Activated T-helper 1 cell treated with Interleukin-2 at 50 U/mL for 16 hours (primary cell): ENCODE measurements around the gene HIBCH.
"Not testable (repeated sequence)": the region's sequence is repeated elsewhere in the genome, so short reads cannot be mapped to it uniquely, and the experiment has no call there.

Experiments used
- DNase-seq: peaks from one replicate; pipeline ENCODE4 v3.0.0-alpha.2; 2020; ENCODE audit warnings: low read depth

The HIBCH gene

DNA sequence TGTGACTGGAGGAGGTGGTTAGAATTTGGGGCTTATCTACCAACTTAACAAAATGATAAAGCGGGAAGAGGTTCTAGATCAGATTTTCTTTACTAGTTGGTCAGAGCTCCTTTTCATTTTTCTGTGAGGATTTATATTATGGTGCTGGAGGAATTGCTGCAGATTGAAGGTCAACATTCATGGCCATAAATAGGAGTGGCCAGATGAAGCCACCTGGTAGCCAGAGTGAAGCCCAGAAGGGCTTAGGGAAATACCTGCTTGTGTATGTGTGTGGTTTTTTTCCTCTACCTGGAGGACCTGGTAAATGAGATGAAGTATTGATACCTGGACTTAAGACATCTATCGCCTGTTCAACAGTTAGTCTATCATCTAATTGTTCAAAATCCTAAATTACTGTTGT is 134.2 kb downstream of the HIBCH start:
- no peak for DNase-seq

- DNase-seq, result no peak
Measured at GRCh38 chr2:190184460-190184859, 135.2 kb downstream of the HIBCH start.

DNA sequence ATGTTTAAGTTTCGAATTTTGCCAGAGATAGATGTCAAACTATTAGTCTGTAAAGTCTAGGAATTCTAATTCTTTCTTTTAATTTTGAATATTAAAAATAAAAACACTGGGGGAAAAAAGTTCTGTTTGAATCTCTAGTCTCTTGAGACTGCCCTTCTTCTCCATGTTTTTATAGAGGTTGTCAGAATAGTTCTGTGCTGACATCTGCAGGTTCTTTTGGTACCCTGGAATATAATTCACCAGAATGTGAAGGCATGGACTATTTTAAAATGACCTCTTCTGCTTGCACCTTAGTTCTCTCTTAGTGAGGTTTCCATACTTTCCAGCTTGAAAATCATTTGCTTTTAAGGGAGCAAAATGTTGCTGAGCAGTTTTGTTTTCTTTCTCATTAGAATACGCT is 136.1 kb downstream of the HIBCH start:
- no peak for DNase-seq

DNA sequence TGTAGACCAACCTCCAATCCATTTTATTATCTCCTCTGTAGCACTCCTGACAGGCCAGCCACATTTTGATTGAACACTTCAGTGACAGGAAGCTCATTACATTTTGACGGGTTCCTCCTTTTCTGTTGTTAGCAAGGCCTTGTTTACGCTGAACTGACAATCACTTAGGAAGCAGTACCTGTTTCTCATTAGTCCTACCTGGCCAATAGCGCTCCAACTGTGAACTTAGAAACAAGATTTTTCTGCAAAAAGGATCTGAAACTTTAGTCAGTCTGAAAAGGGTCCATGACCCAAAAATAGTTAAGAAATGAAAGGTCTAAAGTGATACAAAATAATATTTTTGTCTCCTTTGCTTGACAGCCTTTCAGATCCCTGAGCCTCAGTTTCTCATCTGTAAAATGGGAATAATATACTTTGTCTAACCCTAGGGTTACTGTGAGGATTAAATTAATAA is 137.5 kb downstream of the HIBCH start:
- DNase-seq, result no peak

DNA sequence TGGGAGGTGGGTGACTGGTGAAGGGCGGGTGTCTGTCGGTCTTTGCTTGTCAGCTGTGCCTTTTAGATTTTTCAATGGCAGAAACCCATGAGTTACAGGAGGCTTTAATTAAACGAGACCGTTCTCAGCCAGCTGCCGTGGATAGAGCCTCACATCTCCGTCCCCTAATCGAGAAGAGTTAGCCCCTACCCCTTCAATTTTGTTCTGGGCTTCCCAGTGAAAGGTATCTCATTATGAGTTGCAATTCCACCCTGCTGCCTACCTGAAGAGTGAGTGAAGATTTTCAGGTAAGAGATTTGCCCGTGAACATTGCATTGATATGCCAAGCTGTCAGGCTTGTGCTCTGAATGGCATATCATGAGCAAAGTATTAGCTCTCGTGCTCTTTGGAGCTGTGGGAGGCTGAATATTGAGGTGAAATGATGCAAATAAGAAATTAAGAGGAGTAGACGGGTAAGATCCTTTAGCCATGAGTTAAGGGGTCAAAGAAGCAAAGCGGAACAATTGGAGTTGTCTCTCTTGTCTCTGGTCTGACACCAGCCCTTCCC is 138.4 kb downstream of the HIBCH start:
- no peak for DNase-seq

DNA sequence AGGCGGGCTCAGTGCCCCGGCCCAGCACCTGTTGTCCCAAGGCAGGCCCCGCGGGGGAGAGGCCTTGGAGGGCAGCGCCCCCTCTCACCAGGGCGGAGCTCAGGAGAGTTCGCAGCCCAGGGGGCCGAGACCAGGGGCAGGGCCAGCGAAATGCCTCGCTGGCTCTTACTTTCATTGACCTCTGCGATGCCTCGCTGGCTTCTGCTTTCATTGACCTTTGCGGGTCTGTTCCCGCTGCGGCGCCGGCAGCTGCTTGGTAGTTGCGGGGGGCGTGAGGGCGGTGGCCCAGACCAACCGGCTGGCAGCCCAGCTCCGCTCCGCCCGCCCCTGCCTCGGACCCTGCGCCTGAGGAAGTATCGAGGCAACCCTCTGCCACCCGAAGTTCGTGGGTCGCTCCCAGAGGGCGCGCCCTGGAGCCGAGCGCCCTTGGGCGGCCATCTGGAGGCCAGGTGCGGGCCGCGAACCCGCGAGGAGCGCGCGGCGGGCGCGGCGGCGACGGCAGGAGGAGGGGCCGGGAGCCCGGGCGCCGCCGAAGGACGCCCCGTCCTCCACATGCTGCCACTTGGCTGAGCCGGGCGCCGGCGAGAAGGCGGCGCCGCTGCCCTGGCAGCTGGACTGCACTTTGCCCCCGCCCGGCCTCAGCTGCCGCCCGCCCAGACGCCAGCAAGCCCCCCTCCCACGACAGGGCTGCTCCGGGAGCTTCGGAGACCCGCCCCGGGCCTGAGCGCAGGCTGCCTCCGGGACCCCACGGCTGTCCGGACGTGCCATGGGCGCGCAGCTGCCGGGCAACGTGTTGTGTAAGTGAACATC is 139.1 kb downstream of the HIBCH start:
- no peak for DNase-seq

DNA sequence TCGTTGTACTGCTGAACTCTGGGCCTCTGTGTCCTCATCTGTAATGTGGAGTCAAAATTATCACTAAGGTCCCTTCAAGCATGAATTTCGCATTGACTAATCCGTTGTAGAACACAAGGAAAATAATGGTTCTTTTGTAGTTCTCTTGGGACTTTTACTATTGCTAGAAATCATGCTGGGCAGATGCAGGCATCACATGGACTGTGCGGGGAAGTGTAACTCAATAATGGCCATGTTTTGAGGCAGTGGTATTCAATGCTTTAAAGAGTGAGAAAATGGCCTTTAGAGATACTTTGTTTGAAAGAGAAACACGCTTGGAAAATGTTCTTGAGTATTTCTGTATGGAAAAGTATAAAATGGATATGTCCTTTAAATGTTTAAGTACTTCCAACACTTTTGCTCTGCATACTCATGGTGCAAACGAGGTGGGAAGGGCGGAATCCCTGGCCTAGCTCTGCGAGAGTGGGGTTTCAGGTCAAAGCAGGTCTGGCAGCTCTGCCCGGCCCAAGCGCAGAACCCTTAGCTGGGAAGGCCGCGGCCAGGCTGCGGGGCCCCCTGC is 139.8 kb downstream of the HIBCH start:
- no peak for DNase-seq

DNA sequence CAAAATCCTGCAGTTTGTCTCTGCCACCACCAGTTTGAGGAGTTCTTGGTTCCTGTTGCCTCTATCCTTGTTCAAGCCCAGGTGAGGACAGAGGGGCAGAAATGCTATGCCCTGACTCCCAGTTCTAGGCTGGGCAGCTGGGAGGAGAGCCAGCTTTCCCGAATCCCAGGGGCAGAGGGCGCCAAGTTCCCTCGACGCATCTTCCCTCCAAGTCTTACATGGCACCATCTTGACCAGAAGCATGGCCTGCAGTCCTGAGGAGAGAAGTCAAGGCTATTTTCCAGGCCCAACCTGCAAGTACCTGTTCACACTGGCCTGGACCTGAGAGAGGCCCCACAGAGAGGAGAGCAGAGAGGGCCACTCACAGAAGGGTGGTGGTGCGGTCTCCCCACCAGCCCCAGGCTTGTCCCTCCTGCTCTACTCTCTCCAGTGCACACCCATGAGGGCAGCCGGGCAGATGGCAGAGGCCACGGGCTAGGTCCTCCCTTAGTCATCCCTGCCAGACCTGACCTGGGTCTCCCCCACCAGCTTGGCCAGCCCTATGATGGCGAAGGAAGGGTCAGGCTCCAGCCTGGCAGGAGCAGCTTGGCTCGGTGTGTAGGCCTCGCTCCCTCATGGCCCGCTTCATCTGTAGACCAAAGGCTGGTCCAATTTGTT is 141.4 kb downstream of the HIBCH start:
- no peak for DNase-seq

GRCh38 chr2:190177249-190178040 is 142.2 kb downstream of the HIBCH start:
- no peak for DNase-seq

- DNase-seq, result no peak
Measured at GRCh38 chr2:190173392-190173791, 146.2 kb downstream of the HIBCH start.

- DNase-seq, result no peak
Measured at GRCh38 chr2:190170673-190171072, 149.0 kb downstream of the HIBCH start.

DNA sequence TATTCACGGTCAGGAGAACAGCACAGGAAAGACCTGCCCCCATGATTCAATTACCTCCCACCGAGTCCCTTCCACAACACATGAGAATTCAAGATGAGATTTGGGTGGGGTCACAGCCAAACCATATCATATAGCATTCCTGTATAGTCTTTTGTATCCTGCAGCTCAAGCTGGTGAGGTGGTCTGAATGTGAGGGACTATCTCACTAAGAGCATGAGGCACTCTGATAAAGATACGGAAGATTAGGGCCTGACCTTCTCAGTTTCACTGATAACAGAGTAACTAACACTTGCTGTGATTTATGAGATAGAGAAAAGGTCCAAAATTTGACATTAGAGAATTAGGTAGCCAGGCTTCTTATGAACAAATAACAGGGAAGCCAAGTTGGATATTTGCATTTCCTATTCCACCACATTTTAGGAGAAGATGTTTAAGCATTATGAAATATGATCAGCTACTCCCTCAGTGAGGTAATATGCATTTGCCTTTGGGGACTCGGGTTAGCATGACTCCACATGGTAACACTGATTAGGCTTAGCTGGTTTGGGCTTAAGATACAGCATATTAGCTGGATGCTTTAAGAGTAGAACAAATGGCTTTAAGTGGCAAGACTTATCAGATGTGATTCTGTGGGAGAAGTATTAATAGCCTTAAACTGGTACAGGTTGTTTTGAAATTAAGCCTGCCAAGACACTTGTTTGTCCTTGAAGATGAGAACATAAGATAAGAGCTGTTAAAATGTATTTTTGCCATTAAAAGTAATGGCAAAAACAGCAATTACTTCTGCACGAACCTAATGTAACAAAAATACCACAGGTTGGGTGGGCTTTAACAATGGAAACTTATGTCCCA is 150.2 kb downstream of the HIBCH start:
- DNase-seq, result no peak

DNA sequence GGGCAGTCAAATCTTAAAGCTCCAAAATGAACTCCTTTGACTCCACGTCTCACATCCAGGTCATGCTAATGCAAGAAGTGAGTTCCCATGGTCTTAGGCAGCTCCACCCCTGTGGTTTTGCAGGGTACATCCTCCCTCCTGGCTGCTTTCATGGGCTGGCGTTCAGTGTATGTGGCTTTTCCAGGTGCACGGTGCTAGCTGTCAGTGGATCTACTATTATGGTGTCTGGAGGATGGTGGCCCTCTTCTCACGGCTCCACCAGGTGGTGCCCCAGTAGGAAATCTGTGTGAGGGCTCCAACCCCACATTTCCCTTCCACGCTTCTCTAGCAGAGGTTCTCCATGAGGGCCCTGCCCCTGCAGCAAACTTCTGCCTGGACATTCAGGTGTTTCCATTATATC is 151.9 kb downstream of the HIBCH start:
- DNase-seq, result no peak

- DNase-seq, result no peak
Measured at GRCh38 chr2:190165491-190165890, 154.1 kb downstream of the HIBCH start.

GRCh38 chr2:190162851-190163250 is 156.8 kb downstream of the HIBCH start:
- no peak for DNase-seq

GRCh38 chr2:190159453-190159852 is 160.2 kb downstream of the HIBCH start:
- no peak for DNase-seq

GRCh38 chr2:190158798-190159434 is 160.7 kb downstream of the HIBCH start:
- DNase-seq, result no peak

- not testable (repeated sequence) for DNase-seq
Measured at GRCh38 chr2:190157613-190158528, 161.8 kb downstream of the HIBCH start.

GRCh38 chr2:190156530-190157212 is 163.0 kb downstream of the HIBCH start:
- DNase-seq, result no peak
